ENCODE results near the gene SMG6. TPM values are rescaled to one million over a fixed set of nuclear protein-coding genes. Genes with fewer than 3 reads are reported as not detected.

The SMG6 gene
- polyA plus RNA-seq, 1 of the 3 experiments (the other 2 are of a cell fraction), result 15.7 TPM

DNA sequence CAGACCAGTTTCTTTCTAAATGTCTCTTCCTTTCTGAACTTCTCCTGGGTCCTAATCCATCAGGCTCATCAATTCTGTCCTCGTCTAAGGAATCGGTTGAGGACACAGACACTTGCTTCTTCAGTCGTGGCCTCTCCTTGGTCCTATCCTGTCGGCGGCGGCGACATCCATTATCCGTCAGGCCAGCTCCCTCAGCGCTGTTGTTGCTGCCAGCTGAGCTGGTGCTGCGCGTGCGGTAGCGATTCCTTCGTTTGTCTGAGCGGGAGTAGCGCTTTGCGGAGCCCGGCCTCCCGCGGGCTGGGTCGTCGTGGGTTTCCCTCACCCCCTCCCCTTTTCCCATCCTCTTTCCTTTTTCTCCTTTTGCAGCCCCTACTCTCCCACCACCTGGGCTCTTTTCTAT, 3.8 kb downstream of the SMG6 start:
- no peaks in the 10 kb centered on the region for H3K27me3 ChIP-seq (ENCODE audit: insufficient read depth)
- ChIA-PET CTCF (no interaction called here), POLR2A (no interaction called here)
- no peak overlapping the region for H3K4me3 ChIP-seq (ENCODE audit: low read depth in 2 of 2, low read length in 1 of 2)
- H3K79me2 ChIP-seq (ENCODE audit: insufficient read depth), result peaks cover 93% of the 10 kb centered on the region
- no peak overlapping the region for H3K27ac ChIP-seq (ENCODE audit: low read depth in 2 of 2, low read length in 1 of 2)
- H3K36me3 ChIP-seq (replicated peaks in 1 of 2; ENCODE audit: control insufficient read depth in 1 of 2, insufficient read depth in 2 of 2, low read length in 1 of 2), result peaks cover 44 to 45% of the 10 kb centered on the region in 2 experiments
- no peaks in the 10 kb centered on the region for H3K9me2 ChIP-seq
- H3K9ac ChIP-seq, result no peak overlapping the region
- TF ChIP-seq, protein P1, sequence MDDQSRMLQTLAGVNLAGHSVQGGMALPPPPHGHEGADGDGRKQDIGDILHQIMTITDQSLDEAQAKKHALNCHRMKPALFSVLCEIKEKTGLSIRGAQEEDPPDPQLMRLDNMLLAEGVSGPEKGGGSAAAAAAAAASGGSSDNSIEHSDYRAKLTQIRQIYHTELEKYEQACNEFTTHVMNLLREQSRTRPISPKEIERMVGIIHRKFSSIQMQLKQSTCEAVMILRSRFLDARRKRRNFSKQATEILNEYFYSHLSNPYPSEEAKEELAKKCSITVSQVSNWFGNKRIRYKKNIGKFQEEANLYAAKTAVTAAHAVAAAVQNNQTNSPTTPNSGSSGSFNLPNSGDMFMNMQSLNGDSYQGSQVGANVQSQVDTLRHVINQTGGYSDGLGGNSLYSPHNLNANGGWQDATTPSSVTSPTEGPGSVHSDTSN (IDR thresholded peaks at IDR 0.05), result no peak
- no peak for TF ChIP-seq GABPA (IDR thresholded peaks at IDR 0.05; ENCODE audit: low read depth)
- TF ChIP-seq FOXJ3 (CRISPR knock-in tag; IDR thresholded peaks at IDR 0.05), result no peak
- no peak for TF ChIP-seq EZH2phosphoT487 (IDR thresholded peaks at IDR 0.05; ENCODE audit: borderline replicate concordance, low read depth)
- no peak for TF ChIP-seq ZBTB33 (IDR thresholded peaks at IDR 0.05; ENCODE audit: borderline replicate concordance, low read depth)
- no peak for TF ChIP-seq NFIC (IDR thresholded peaks at IDR 0.05; ENCODE audit: borderline replicate concordance)
- no peak for TF ChIP-seq TCF12 (IDR thresholded peaks at IDR 0.05)
- no peak for TF ChIP-seq MXI1 (IDR thresholded peaks at IDR 0.05; ENCODE audit: low read depth, low read length)
- TF ChIP-seq CHD2 (IDR thresholded peaks at IDR 0.05; ENCODE audit: low read length, partially characterized antibody), result no peak
- TF ChIP-seq SIN3A (IDR thresholded peaks at IDR 0.05; ENCODE audit: borderline replicate concordance, low read depth, low read length), result no peak
- TF ChIP-seq, protein P2, sequence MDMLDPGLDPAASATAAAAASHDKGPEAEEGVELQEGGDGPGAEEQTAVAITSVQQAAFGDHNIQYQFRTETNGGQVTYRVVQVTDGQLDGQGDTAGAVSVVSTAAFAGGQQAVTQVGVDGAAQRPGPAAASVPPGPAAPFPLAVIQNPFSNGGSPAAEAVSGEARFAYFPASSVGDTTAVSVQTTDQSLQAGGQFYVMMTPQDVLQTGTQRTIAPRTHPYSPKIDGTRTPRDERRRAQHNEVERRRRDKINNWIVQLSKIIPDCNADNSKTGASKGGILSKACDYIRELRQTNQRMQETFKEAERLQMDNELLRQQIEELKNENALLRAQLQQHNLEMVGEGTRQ (IDR thresholded peaks at IDR 0.05; ENCODE audit: borderline replicate concordance, low read depth, low read length), result no peak
- TF ChIP-seq, protein P3, sequence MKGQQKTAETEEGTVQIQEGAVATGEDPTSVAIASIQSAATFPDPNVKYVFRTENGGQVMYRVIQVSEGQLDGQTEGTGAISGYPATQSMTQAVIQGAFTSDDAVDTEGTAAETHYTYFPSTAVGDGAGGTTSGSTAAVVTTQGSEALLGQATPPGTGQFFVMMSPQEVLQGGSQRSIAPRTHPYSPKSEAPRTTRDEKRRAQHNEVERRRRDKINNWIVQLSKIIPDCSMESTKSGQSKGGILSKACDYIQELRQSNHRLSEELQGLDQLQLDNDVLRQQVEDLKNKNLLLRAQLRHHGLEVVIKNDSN (IDR thresholded peaks at IDR 0.05; ENCODE audit: borderline replicate concordance, low read depth), result no peak
- TF ChIP-seq RXRA (IDR thresholded peaks at IDR 0.05; ENCODE audit: borderline replicate concordance, low read depth), result no peak
- no peak for TF ChIP-seq RCOR1 (IDR thresholded peaks at IDR 0.05; ENCODE audit: low read length)
- TF ChIP-seq GATA2 (CRISPR knock-in tag; IDR thresholded peaks at IDR 0.05), result no peak
- no peak for TF ChIP-seq FOSL2 (IDR thresholded peaks at IDR 0.05; ENCODE audit: borderline replicate concordance, low read depth)
- no peaks in the 10 kb centered on the region for H3K9me3 ChIP-seq
- H3K4me2 ChIP-seq, result no peak overlapping the region
- H3F3A ChIP-seq (replicated peaks; ENCODE audit: insufficient read depth), result peaks cover 1% of the 10 kb centered on the region
- DNase-seq, result no peak
- WGBS (ENCODE audit: low lambda C conversion rate), result 93% methylated on average over 22 of the region's 22 CpGs
- H4K20me1 ChIP-seq (ENCODE audit: insufficient read depth), result peaks cover 47% of the 10 kb centered on the region
- peaks cover 5 to 6% of the 10 kb centered on the region in 2 experiments; a peak in 2 of 4 replicates for H3K4me1 ChIP-seq (ENCODE audit: control insufficient read depth in 1 of 2, insufficient read depth in 2 of 2, low read depth in 1 of 2, low read length in 1 of 2)
- H2AFZ ChIP-seq (ENCODE audit: low read depth), result no peak overlapping the region
